Activated CD8-positive, alpha-beta memory T cell treated with anti-CD3 and anti-CD28 coated beads for 24 hours (primary cell): ENCODE results near the gene AGPAT2.

Source experiments
- DNase-seq: peaks from one replicate; pipeline ENCODE4 v3.0.0-alpha.2; 2020

AGPAT2 gene

DNA sequence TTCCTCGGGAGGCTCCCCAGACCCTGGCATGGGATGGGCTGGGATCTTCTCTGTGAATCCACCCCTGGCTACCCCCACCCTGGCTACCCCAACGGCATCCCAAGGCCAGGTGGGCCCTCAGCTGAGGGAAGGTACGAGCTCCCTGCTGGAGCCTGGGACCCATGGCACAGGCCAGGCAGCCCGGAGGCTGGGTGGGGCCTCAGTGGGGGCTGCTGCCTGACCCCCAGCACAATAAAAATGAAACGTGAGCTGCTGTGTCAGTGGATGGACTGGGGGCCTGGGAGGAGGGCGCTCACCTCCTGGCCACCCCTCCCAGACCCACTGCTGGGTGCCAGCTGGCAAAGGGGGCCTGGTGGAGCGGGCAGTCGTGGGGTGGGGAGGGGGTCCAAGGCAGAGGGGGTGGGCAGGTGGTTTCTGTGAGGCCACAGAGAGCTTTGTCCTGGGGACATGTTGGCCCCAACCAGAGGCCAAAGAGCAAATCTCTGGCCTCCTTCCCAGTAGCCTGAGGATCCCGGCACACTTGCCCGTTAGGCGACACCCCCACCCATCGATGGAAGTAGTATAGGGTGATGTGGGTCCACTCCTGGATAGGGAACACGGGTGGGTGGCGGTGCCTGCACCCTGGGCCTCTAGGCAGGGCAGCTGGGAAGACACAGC is 14.7 kb downstream of the AGPAT2 start:
- DNase-seq, result no peak

DNA sequence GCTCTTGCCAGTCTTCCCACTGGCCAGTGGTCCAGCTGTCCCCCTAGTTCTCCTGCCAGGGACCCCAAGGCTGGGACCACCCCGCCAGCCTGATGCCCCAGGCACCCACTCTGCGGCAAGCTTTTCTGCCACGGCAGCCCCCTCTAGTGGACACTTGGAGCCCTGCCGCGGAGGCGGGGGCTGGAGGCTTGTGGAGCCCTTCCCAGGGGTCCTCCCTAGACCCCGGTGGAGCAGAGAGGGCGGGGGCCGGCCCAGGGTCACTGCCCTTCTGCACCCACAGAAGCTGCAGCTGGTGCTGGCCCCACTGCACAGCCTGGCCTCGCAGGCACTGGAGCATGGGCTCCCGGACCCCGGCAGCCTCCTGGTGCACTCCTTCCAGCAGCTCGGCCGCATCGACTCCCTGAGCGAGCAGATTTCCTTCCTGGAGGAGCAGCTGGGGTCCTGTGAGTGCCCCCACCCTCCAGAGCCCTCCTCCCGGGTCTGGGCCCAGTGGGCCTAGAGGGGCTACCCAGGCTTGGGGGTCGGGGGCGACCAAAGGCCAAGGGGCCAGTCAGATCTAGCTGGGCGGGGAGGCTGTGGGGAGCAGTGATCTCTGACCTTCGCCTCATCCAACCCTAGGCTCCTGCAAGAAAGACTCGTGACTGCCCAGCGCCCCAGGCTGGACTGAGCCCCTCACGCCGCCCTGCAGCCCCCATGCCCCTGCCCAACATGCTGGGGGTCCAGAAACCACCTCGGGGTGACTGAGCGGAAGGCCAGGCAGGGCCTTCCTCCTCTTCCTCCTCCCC is 15.4 kb downstream of the AGPAT2 start:
- peak; percentile 80 for DNase-seq

DNA sequence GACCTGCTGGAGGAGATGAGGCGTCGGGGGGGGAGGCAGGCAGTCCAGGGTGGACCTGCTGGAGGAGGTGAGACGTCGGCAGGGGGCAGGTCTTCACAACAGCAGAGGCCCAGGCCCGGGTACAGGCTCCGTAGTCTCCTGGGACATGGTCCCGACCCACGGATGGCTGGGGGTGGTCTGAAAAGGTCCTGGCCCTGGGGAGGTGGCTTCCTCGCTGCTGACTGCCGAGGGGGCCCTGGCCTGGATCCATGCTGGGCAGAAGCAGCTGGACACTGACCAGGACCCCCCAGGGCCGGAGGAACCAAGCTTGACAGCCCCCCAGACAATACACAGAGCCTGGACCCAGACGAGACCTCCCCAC is 16.0 kb downstream of the AGPAT2 start:
- no peak for DNase-seq

DNA sequence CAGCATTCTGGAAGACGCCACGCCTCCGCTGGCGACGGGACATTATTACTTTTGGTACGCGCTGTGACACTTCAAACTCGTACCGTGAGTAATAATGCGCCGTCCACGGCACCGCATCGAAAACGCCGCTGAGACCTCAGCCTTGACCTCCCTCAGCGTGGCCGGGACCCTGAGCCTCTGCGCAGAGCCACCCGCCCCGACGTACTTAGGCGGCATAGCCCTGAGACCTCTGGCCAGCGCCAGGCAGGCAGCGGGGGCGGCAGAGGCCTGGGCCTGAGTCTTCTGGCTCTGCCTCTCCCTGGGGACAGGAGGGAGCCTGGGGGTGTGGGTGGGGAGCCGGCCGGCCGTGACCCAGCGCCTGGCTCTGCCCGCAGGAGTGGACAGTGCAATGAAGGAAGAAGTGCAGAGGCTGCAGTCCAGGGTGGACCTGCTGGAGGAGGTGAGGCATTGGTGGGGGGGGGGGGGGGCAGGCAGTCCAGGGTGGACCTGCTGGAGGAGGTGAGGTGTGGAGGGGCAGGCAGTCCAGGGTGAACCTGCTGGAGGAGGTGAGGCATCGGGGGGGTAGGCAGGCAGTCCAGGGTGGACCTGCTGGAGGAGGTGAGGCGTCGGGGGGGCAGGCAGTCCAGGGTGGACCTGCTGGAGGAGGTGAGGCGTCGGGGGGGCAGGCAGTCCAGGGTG is 16.5 kb downstream of the AGPAT2 start:
- no peak for DNase-seq

DNA sequence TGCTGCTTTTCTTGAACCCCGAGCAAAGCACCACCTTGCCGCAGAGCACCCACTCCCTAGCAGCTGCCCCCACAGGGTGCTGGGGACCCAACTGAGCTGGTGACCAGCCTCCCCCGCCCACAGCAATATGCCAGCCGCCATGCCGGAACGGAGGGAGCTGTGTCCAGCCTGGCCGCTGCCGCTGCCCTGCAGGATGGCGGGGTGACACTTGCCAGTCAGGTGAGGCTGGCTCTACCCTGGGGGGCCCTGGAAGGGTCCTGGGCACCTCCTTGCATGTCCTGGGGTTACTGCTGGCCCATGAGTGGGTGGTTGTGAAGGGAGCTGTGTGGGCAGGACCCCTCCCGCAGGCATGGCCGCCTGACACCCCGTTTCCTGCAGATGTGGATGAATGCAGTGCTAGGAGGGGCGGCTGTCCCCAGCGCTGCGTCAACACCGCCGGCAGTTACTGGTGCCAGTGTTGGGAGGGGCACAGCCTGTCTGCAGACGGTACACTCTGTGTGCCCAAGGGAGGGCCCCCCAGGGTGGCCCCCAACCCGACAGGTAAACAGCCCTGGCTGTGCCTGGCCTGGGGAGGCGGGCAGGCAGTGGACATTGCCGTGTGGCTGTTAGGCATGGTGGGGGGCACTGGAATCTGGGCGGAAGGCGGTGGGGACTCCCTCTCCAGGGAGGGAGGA is 17.3 kb downstream of the AGPAT2 start:
- no peak for DNase-seq

DNA sequence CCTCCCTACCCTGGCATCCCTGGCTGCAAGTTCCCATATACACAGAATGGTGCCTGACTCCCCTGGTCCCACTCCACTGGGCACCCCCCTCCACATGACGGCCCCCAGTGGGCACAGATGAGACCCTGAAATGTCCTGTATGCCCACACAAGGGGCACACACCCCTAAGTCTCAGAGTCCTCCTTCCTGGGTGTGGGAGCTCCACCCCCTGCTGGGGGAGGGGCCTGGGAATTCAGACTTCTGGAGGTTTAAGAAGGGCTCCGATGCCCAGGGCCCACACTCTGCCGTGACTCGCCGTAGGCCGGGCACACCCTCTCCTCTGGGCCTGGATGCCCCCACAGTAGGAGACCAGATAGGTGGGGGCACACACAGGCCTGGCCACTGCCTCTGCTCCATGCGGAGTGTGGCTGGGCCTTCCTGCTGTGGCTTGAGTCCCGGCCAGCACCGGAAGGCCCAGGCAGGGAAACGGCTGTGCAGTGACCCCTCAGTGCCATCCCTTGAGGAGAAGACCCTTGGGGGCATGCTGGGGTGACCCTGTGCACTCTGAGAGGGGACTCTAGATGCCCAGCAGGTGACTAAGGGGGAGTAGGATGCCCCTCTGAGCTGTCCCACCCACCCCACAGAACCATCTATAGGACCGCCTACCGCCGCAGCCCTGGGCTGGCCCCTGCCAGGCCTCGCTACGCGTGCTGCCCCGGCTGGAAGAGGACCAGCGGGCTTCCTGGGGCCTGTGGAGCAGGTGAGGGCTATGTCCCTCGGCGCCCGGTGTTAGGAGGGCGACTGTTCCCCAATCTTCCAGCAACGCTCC is 18.1 kb downstream of the AGPAT2 start:
- no peak for DNase-seq

DNA sequence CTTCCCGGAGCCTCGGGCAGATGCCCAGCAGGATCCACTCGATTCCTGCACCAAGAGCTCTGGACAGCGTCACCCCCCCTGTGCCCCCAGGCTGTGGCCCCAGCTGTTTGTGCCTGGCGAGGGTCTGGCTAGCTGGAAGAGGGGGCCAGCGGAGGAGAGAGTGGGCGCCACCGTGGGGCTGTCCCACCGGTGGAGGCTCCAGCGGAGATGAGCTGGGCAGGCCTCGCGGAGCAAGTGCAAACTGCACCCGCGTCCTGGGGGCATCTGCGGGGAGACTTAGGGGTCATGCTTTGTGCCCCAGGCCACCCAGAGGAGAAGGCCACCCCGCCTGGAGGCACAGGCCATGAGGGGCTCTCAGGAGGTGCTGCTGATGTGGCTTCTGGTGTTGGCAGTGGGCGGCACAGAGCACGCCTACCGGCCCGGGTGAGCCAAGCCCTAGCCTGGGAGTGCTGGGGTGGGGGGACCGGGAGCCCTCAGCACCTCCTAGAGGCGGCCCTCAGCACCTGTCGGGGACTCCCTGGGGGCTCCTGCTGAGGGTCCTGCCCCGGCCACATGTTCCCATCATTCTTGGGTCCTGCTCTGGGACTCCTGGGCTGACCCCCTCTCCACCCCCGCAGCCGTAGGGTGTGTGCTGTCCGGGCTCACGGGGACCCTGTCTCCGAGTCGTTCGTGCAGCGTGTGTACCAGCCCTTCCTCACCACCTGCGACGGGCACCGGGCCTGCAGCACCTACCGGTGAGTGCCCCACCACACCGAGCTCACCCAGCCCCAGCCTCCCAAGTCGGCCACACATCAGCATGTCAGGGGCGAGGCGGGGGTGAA is 19.1 kb downstream of the AGPAT2 start:
- DNase-seq, result no peak

DNA sequence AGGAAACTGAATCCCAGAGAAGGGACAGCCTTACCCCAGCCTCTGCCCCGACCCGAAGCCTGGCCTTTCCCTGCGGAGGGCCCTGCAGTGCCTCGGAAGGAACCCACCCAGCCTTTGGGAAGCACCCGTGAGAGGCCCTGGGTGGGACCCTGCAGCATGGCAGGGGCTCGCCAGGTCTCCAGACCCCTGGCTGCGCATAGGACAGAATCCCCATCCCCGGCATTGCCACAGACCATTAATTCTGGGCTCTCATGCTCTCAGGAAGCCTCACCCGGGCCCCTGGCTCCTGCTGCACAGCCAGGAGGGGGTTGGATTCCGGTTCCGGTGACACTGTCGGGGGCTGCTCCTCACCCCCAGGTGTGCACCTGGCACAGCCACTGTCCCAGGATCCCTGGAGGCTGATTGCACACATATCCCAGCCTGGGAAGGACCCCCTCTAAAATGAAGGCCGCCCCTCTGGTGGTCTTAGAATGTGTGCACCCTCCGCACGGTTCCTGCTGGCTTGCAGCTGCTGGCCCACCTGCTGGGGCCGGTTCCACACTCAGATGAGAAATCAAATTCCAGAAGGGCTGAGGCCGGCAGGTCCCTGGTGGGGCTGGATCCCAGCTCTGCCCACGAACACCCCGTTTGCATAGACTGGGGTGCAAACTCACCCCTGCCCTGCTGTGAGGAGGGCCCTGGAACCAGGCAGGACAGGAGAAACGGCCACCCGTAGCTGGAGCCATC is 19.9 kb downstream of the AGPAT2 start:
- no peak for DNase-seq

DNA sequence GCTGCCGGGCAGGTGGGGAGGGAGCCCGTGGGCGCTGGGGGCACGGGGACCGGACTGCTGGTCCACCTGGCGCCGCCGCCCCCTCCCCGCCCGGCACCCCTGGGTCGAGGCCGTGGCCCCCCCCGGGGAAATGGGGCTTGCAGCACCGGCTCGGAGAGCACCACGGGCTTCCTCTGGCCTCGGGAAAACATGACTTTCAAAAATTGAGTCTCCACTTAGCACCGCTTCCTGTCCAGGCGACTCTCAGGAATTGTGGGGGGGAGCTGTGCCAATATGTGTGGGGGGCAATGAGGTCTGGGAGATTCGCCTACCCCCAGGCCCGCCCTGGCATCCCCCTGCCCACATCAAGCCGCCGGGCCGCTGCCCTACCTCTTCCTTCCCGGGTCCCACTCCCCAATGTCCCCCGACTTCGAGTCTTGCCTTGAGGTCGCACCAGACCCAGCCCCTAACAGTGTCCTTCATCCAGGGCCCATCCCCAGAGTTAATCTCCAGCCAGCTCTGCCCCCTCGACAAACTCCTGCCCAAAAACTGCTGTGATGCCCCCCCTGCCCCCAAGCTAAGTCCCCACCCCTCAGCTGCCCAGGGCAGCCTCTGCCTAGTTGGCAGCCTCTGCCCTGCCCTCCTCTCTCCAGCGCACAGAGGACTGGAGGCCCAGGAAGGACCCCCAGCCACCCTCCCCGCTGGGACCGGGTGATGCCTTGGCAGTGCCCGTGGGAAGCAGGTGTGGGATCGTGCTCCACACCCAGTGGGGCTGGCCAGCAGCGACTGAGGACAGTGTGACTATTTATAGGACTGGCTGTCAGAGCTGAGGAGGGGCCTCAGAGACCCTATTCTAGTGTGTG is 20.7 kb downstream of the AGPAT2 start:
- no peak for DNase-seq

DNA sequence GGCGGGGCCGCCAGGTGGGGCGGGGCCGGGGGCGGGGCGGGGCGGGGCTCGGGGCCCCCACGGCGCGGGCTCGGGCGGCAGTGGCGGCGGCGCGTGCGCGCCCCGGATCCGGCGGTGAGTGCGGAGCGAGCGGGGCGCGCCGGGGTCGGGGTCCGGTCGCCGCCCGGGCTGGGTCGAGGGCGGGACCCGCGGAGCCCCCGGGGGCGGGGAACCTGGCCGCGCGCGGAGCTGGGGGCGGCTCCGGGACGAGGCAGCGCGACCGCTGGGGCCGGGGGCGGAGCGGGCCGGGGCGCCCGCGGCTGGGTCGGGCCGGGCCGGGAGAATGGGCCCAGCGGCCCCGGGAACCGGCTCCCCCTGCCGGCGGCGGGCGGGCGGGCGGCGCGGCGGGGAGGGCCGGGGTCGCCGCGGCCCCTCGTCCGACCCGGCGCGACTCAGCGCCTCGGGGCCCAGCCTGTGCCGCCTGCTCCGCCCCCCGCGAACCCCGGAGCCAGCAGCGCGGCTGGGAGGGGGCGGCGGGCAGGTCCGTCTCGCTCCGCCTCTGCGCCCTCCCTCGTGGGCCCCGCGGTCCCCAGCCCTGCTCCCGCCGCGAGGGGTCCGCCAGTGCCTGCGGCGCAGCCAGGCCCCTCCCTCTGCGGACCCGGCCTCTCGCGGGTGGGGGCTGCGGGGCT is 21.4 kb downstream of the AGPAT2 start:
- peak; percentile 67 for DNase-seq

DNA sequence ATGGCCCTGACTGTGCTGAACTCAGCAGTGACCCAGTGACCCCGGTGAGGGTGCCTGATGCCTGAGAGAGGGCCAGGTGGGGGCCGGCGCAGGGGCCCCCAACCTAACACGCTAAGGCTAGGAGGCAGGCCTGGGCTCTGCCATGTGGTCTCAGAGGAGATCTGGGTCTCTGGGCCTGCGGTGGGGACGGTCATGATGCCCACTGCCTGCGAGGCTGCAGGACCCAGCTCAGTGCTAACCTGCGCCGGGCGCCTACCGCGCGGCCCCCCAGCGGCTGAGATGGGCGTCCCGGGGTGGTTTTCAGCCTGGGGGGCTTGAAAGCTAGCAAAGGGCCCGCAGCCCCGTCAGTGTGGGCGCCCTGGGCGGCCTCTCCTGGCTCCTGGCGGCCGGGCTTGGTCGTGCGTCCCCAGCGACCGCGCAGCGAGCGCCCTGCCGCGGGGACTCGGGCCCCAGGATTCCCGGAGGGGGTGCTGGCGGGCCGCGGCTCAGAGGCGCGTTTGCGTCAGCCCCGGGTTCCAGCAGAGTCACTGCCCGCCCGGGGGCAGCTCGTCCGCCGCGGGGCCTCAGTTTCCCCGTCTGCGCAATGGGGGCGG is 22.1 kb downstream of the AGPAT2 start:
- peak; percentile 71 for DNase-seq

DNA sequence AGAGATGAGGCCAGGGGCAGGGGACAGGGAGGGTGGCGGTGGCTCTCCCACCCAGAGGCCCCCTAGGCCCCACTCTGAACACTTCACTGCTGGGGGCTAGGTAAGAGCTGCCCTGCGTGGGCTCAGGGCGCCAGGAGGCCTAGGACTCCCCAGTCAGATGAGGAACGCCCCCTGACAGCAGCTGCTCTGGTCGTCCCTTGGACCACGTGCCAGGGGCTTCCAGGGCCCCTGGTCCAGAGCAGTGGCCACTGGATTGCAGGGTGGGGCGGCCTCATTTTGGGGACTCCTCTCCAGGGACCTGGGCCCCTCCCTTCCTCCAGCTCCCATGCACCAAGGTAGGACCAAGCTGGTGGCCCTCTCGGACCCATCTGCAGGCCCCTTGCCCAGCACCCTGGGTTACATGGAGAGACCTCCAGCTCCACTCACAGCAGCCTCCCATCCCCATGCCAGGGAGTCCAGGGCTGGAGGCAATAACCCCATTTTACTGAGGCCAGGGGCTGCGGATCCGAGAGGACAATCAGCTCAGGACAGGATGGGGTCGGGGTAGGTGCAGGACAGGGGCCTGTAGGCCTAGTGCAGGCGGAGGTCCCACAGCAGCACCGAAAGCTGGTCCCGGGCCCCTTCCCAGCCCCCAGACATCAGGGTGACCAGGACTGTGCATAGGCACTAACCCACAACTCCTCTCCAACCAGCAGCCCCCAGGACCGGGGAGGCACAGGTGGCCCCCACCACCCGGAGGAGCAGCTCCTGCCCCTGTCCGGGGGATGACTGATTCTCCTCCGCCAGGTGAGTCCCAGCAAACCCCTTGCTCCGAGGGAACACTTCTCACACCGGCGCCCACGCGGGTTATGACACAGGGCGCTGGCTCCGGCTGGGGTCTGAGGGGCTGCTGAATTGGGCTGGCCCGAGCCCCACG is 23.0 kb downstream of the AGPAT2 start:
- no peak for DNase-seq

DNA sequence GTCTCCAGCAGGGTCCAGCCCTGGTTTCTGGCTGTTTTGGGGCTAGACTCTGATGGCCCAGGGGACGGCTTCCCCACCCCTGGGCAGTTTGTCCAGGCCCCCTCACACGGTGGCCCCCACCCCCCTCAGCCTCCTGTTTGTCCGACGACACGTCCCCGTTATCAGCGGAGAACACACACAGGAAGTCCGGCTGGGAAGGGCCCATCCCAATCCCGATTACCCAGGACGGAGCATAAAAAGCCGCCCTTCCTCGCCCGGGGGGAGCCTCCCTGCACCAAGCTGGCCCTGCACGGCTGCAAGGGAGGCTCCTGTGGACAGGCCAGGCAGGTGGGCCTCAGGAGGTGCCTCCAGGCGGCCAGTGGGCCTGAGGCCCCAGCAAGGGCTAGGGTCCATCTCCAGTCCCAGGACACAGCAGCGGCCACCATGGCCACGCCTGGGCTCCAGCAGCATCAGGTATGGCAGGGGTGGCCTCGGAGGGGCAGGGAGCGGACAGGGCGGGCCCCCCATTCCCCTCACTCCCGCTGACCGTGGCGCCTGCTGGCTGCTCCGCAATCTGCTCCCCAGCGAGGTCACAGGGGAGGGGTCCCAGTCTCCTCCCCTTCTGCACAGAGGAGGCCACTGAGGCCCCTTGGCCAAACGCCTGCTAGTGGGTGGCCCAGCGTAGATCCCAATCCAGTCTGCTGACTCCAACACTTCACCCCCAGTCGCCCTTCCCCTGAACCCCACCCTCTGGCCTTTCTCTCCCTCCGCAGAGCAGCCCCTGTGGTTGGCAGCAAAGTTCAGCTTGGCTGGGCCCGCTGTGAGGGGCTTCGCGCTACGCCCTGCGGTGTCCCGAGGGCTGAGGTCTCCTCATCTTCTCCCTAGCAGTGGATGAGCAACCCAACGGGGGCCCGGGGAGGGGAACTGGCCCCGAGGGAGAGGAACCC is 24.3 kb downstream of the AGPAT2 start, which contains the start of gene EGFL7:
EGFL7 (plus strand) TSS at position 261 of the 926 bp plus-strand sequence. CDS start 5,367 bp downstream, outside the sequence.
- no peak for DNase-seq

DNA sequence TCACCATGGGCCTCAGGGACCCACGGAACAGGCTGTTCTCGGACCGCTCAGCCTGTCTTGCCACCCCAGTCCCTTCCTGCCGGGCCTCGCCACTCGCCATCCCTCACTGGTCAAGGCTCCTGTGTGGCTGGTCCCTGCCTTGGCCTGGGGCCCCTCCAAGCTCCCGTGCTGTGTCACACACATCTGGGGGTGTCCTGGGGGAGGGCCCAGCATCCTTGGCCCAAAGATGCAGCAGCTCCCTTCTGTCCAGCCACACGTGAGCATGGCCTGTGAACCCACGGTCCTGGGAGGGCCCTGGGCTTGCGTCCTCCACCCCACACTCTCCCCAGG is 25.0 kb downstream of the AGPAT2 start:
- DNase-seq, result no peak

DNA sequence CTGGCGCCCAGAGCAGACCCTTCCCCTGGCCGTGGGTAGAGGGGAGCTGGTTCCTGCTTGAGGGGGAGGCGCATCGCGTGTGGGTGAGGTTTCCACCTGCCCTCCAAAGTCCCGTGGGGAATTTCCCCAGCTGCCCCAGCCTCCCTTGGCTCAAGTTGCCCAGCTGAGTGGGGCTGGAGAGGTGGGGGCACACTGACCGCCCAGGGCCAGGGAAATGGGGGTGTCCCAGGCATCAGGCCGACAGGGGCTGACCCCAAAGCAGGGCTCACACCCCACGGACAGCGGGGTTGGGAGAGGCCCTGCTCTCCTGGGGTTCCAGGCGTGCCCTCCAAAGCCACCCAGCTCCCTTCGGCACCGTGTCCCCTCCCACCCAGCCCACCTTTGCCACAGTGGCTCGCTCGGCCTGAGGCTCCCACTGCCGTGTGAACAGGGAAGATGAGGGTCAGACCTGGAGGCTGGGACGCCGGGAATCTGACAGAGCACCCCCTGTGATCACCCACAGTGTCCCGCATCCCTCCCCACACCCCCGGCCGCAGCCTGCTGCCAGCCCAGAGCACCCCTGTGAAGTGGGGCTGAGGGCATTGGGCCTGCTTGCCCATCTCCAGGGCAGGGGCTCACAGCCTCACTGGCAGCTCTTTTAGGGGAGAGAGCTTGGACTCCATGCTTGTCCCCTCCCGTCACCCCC is 25.5 kb downstream of the AGPAT2 start:
- DNase-seq, result no peak

DNA sequence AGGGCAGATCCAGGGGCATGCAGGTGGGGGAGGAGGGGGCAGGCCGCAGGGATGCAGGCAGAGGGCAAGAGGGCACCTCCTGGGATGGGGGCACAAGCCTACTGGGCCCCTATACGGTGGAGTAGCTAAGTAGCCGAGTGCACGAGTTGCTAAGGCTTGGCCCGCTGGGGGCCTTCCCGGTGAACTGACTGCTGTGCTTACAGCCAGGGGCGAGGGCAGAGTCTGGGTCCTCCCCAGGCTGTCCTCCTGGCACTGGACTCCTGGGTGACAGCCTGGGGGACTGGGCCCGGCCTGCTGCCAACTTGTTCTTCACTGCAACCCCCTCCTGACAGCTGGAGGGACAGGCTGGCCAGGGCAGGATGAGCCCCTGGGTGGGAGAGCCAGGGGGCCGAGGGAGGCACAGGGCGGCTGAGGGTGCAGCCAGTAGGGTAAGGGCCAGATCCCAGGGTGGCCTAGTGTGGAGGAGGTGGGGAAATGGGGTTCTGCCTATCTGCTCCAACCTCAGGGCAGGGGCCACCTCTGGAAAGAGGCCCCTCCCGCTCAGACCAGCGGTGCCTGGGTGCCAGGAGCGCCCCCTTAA is 26.2 kb downstream of the AGPAT2 start:
- no peak for DNase-seq
